Right lobe of liver (tissue), 6 donors: Measurements from ENCODE around the gene POLR3E. TPM values are rescaled to one million over a fixed set of nuclear protein-coding genes. Genes with fewer than 3 reads are reported as not detected.

ENCODE experiments used
- ATAC-seq, 4 donors: fragments of 200-7000 bp; cut with Tn5 transposase; one replicate each; pipeline ENCODE4 v1.9.1; 2020; ENCODE audit warnings: mild to moderate bottlenecking in 4 of 4, moderate library complexity in 4 of 4
- DNase-seq, 3 donors: peaks; one replicate each; pipeline ENCODE4 v3.0.0-alpha.2; 2020
- H3K27ac ChIP-seq, 3 donors: fragments of 200-600 bp; one replicate each; pipeline ENCODE4 v1.8.0; 2022
- H3K27me3 ChIP-seq, 2 donors: fragments of 200-600 bp; one replicate each; pipeline ENCODE4 v1.8.0; 2022
- H3K36me3 ChIP-seq, 4 donors: fragments of 200-600 bp; sonication (generic) in 1 of 4; one replicate each; pipeline versions ENCODE4 v1.5.1 to v1.8.0; 2017 to 2022; ENCODE audit warnings: control low read depth in 1 of 4
- H3K4me1 ChIP-seq, 4 donors: fragments of 200-600 bp; sonication (generic) in 1 of 4; one replicate each; pipeline versions ENCODE4 v1.5.1 to v1.8.0; 2017 to 2022; ENCODE audit warnings: control low read depth in 1 of 4
- H3K4me3 ChIP-seq, 3 donors: fragments of 200-600 bp; one replicate each; pipeline ENCODE4 v1.8.0; 2022
- H3K9me3 ChIP-seq, 4 donors: fragments of 200-600 bp; sonication (generic) in 1 of 4; one replicate each; pipeline versions ENCODE4 v1.5.1 to v1.8.0; 2017 to 2022; ENCODE audit warnings: control low read depth in 1 of 4
- POLR2A ChIP-seq: fragments of 450-650 bp; IDR thresholded peaks from one replicate; pipeline ENCODE4 v1.6.1; 2017; ENCODE audit warnings: antibody characterized with exemption, mild to moderate bottlenecking
- WGBS: methylation state at CpG from one replicate; pipeline ENCODE4 v1.1.6; 2018; ENCODE audit warnings: low coverage, low lambda C conversion rate; ENCODE audit not compliant: insufficient coverage; ENCODE audit errors: missing lambda C conversion rate; 5-methylcytosine and 5-hydroxymethylcytosine counted together
- intact Hi-C, 2 donors: fragments of 100-400 bp; cut with DNase I; formaldehyde crosslinking; loops; one replicate each; pipeline versions ENCODE4 v1.11.2 to v1.14.1; 2022
- total RNA-seq, 6 experiments: library from RNA; depleted of rRNA in 2 of 6; stranded (reverse); fragments of >200 nt in 2 of 6; fragmentation: NEBNext Ultra II Directional in 3 of 6; extraction: Animal tissue kit (Norgen Biotek cat#: 25700) in 3 of 6; gene quantifications; one replicate each; pipeline versions ENCODE4 v1.1.0 to v1.2.4, GENCODE V29; 2016 to 2023
- TF ChIP-seq, protein P1 (sequence below), 4 donors: fragments of 200-600 bp in 3 of 4; fragments of 450-650 bp in 1 of 4; IDR thresholded peaks; one replicate each; pipeline versions ENCODE4 v1.5.1 to v1.8.0; 2016 to 2022; ENCODE audit warnings: antibody characterized with exemption in 4 of 4, mild to moderate bottlenecking in 2 of 4
- donor health status: DM: no; HTN: yes; CAD: no.
- donor health status: DM: no; HTN: no; CAD: no.
- donor health status: DM: no; HTN: no; CAD: no.
- donor health status: DM: no; HTN: yes; CAD: no.
- donor health status: DM: no; HTN: yes; CAD: no.

POLR3E gene
- total RNA-seq, 6 experiments from 2014 or later = 15.8 to 35.7 (median 26.9) TPM

DNA sequence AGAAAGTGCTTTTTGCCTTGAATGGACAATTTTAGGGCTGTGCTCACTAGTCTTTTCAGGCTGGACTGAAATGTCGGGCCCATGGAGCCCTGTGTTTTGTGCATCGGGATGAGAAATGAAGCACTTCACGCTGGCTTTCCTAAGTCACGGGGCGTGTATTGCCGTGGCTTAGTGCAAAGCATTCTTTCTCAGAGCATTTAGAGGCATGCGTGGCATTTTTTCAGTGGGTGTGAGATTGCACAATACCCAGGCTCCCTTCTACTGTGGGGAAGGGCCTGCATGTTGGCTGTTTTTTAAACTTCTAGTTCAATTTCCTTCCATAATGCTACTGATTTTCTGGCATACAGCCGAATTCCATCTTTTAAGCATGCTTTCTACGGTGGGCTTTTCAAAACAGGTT is 12.6 kb upstream of the POLR3E start:
- Histone ChIP-seq H3K4me3 (no peak overlapping the region), H3K27me3 (no peaks in the 10 kb centered on the region), H3K9me3 (no peaks in the 10 kb centered on the region), H3K36me3 (peaks cover 0 to 26% (median 13%) of the 10 kb centered on the region in 4 donors), H3K27ac (no peak overlapping the region), H3K4me1 (no peaks in the 10 kb centered on the region)
- no peak for ATAC-seq
- TF ChIP-seq, protein P1, sequence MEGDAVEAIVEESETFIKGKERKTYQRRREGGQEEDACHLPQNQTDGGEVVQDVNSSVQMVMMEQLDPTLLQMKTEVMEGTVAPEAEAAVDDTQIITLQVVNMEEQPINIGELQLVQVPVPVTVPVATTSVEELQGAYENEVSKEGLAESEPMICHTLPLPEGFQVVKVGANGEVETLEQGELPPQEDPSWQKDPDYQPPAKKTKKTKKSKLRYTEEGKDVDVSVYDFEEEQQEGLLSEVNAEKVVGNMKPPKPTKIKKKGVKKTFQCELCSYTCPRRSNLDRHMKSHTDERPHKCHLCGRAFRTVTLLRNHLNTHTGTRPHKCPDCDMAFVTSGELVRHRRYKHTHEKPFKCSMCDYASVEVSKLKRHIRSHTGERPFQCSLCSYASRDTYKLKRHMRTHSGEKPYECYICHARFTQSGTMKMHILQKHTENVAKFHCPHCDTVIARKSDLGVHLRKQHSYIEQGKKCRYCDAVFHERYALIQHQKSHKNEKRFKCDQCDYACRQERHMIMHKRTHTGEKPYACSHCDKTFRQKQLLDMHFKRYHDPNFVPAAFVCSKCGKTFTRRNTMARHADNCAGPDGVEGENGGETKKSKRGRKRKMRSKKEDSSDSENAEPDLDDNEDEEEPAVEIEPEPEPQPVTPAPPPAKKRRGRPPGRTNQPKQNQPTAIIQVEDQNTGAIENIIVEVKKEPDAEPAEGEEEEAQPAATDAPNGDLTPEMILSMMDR (IDR thresholded peaks at IDR 0.05) = no peak
- TF ChIP-seq POLR2A = no peak
- 96% methylated on average over 7 of the region's 9 CpGs for WGBS
- intact Hi-C loops = loop anchor here in 1 of 2 donors (10.0 kb wide), 1 partner anchor 70 kb away; no protein-coding TSS in a partner anchor
- no peak for DNase-seq

DNA sequence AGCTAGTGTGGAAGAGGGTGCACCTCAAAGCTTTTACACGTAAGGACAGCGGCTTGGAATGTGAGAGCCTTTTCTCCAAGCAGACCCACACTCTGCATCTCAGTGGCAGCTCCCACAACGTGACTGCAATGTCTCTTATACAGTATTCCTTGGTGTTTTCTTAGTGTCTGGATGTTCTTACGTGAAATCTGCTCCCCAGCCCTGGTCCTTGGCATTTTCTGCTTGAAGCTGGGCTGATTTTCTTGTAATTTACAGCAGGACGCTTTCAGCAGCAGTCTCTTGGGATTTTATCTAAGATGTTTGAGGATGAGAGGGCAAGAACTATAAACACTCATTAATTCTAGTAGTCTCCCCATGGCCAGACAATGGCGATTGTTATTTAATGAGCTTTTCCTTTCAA is 12.1 kb upstream of the POLR3E start:
- no peak overlapping the region for H3K4me3 ChIP-seq
- intact Hi-C loops = loop anchor here in 1 of 2 donors (10.0 kb wide), 1 partner anchor 70 kb away; no protein-coding TSS in a partner anchor
- no peaks in the 10 kb centered on the region for H3K27me3 ChIP-seq
- H3K4me1 ChIP-seq = no peaks in the 10 kb centered on the region
- TF ChIP-seq POLR2A = no peak
- TF ChIP-seq, protein P1 (IDR thresholded peaks at IDR 0.05) = no peak
- WGBS = 89% methylated on average over 4 of the region's 6 CpGs
- no peak overlapping the region for H3K27ac ChIP-seq
- no peak for DNase-seq
- H3K36me3 ChIP-seq = peaks cover 0 to 26% (median 13%) of the 10 kb centered on the region in 4 donors
- no peaks in the 10 kb centered on the region for H3K9me3 ChIP-seq
- no peak for ATAC-seq

- Histone ChIP-seq H3K9me3 (no peaks in the 10 kb centered on the region), H3K4me3 (no peak overlapping the region), H3K4me1 (no peaks in the 10 kb centered on the region), H3K27me3 (no peaks in the 10 kb centered on the region), H3K36me3 (no peaks in the 10 kb centered on the region), H3K27ac (no peak overlapping the region)
- intact Hi-C loops = no loop called here
- ATAC-seq (no peak), DNase-seq (no peak)
- TF ChIP-seq POLR2A = no peak
- TF ChIP-seq, protein P1 (IDR thresholded peaks at IDR 0.05) = no peak
- 93% methylated on average over 5 of the region's 5 CpGs for WGBS
Observed at GRCh38 chr16:22291020-22291419, 6.2 kb upstream of the POLR3E start.

GRCh38 chr16:22291860-22292318 is 5.3 kb upstream of the POLR3E start:
- intact Hi-C loops = no loop called here

More at GRCh38 chr16:22291860-22292318, 5.3 kb upstream of the POLR3E start:
- H3K36me3 ChIP-seq = no peaks in the 10 kb centered on the region
- H3K4me3 ChIP-seq = no peak overlapping the region
- H3K27me3 ChIP-seq = no peaks in the 10 kb centered on the region
- no peaks in the 10 kb centered on the region for H3K9me3 ChIP-seq
- TF ChIP-seq, protein P1 (IDR thresholded peaks at IDR 0.05) = no peak
- TF ChIP-seq POLR2A = no peak
- WGBS = 47% methylated on average over 3 of the region's 4 CpGs
- no peaks in the 10 kb centered on the region for H3K4me1 ChIP-seq
- DNase-seq = no peak
- ATAC-seq = no peak
- H3K27ac ChIP-seq = no peak overlapping the region
